Lower leg skin (tissue), 3 donors: ENCODE data around the gene C5orf46.

ENCODE experiments used
- POLR2A ChIP-seq, 2 donors: fragments of 450-650 bp; IDR thresholded peaks; one replicate each; pipeline ENCODE4 v1.6.1; 2016 to 2017; ENCODE audit warnings: antibody characterized with exemption in 2 of 2, mild to moderate bottlenecking in 1 of 2, moderate library complexity in 1 of 2
- TF ChIP-seq, protein P1 (sequence below), 3 donors: fragments of 450-650 bp; IDR thresholded peaks; one replicate each; pipeline ENCODE4 v1.5.1; 2016; ENCODE audit warnings: antibody characterized with exemption in 3 of 3, mild to moderate bottlenecking in 3 of 3, moderate library complexity in 2 of 3

DNA sequence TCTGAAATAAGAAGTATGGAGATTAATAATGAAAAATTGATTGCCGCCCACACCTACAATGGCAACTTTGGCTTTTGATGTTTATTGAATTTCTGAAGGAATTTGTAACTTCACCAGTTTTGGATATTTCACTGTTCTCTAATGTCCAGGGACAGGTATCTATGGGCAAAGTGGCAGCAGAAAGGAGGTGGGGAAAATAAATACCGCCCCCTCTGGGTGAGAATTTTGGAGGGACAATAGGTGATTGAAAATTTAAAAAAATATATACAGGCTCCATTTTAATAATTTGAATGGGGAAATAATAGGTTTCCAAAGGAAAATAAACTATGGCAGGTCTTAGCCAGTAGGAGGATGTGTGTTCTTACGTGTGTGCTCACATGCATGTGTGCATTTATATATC lies 26.6 kb downstream of the C5orf46 start:
- TF ChIP-seq, protein P1, sequence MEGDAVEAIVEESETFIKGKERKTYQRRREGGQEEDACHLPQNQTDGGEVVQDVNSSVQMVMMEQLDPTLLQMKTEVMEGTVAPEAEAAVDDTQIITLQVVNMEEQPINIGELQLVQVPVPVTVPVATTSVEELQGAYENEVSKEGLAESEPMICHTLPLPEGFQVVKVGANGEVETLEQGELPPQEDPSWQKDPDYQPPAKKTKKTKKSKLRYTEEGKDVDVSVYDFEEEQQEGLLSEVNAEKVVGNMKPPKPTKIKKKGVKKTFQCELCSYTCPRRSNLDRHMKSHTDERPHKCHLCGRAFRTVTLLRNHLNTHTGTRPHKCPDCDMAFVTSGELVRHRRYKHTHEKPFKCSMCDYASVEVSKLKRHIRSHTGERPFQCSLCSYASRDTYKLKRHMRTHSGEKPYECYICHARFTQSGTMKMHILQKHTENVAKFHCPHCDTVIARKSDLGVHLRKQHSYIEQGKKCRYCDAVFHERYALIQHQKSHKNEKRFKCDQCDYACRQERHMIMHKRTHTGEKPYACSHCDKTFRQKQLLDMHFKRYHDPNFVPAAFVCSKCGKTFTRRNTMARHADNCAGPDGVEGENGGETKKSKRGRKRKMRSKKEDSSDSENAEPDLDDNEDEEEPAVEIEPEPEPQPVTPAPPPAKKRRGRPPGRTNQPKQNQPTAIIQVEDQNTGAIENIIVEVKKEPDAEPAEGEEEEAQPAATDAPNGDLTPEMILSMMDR (IDR thresholded peaks at IDR 0.05), result no peak
- TF ChIP-seq POLR2A (IDR thresholded peaks at IDR 0.05), result no peak
